H9 (cell line): ENCODE results near the gene LRRC73. TPM values are rescaled to one million over a fixed set of nuclear protein-coding genes. Genes with fewer than 3 reads are reported as not detected.

Experiments used
- DNase-seq: peaks from one replicate; pipeline ENCODE4 v3.0.0-alpha.2; 2017
- H2AFZ ChIP-seq: one replicate; pipeline ENCODE4 v1.6.1; 2013; ENCODE audit warnings: mild to moderate bottlenecking, low read length, control low read depth, moderate library complexity
- H2AK5ac ChIP-seq: 2 replicates; pipeline ENCODE4 v1.6.1; 2013; ENCODE audit warnings: low read length, control low read depth, mixed read lengths; ENCODE audit not compliant: insufficient read length
- H2BK120ac ChIP-seq: one replicate; pipeline ENCODE4 v1.6.1; 2013; ENCODE audit warnings: low read depth, mild to moderate bottlenecking, low read length, control low read depth, inconsistent platforms; ENCODE audit not compliant: poor library complexity, severe bottlenecking
- H2BK12ac ChIP-seq: 2 replicates; pipeline ENCODE4 v1.6.1; 2013; ENCODE audit warnings: low read length, control low read depth, mixed read lengths, low read depth; ENCODE audit not compliant: insufficient read length
- H2BK15ac ChIP-seq: 2 replicates; pipeline ENCODE4 v1.6.1; 2013; ENCODE audit warnings: low read depth, low read length, control low read depth
- H2BK20ac ChIP-seq: one replicate; pipeline ENCODE4 v1.6.1; 2013; ENCODE audit warnings: low read depth, mild to moderate bottlenecking, low read length, control low read depth, inconsistent platforms; ENCODE audit not compliant: poor library complexity, severe bottlenecking
- H2BK5ac ChIP-seq: 2 replicates; pipeline ENCODE4 v1.6.1; 2013; ENCODE audit warnings: low read length, control low read depth, mixed read lengths; ENCODE audit not compliant: insufficient read length
- H3K14ac ChIP-seq: 2 replicates; pipeline ENCODE4 v1.6.1; 2013; ENCODE audit warnings: low read length, control low read depth; ENCODE audit not compliant: insufficient read depth
- H3K18ac ChIP-seq: 2 replicates; pipeline ENCODE4 v1.6.1; 2013; ENCODE audit warnings: low read depth, mild to moderate bottlenecking, mixed read lengths, low read length, control low read depth; ENCODE audit not compliant: insufficient read length
- H3K23ac ChIP-seq: 2 replicates; pipeline ENCODE4 v1.6.1; 2013; ENCODE audit warnings: low read length, control low read depth, mixed read lengths, low read depth; ENCODE audit not compliant: insufficient read length
- H3K23me2 ChIP-seq: 2 replicates; pipeline ENCODE4 v1.6.1; 2013; ENCODE audit warnings: low read depth, mild to moderate bottlenecking, mixed read lengths, low read length, control low read depth; ENCODE audit not compliant: insufficient read length, poor library complexity, severe bottlenecking
- H3K27ac ChIP-seq: 2 replicates; pipeline ENCODE4 v1.5.1; 2013; ENCODE audit warnings: low read length, control low read depth, mixed read lengths, low read depth; ENCODE audit not compliant: insufficient read length
- H3K27me3 ChIP-seq: 2 replicates; pipeline ENCODE4 v1.6.1; 2013; ENCODE audit warnings: low read length, control low read depth, inconsistent platforms; ENCODE audit not compliant: insufficient read depth
- H3K4ac ChIP-seq: 2 replicates; pipeline ENCODE4 v1.6.1; 2013; ENCODE audit warnings: low read depth, mild to moderate bottlenecking, control low read depth, inconsistent platforms, low read length, moderate library complexity
- H3K4me1 ChIP-seq: 2 replicates; pipeline ENCODE4 v1.6.1; 2013; ENCODE audit warnings: low read length, control low read depth, inconsistent platforms; ENCODE audit not compliant: insufficient read depth
- H3K4me2 ChIP-seq: 2 replicates; pipeline ENCODE4 v1.6.1; 2013; ENCODE audit warnings: low read length, control low read depth, mixed read lengths; ENCODE audit not compliant: insufficient read length, insufficient read depth
- H3K56ac ChIP-seq: 2 replicates; pipeline ENCODE4 v1.6.1; 2013; ENCODE audit warnings: low read depth, mild to moderate bottlenecking, mixed read lengths, low read length, control low read depth; ENCODE audit not compliant: insufficient read length
- H3K79me1 ChIP-seq: 2 replicates; pipeline ENCODE4 v1.6.1; 2013; ENCODE audit warnings: low read depth, mild to moderate bottlenecking, moderate library complexity, low read length, control low read depth, inconsistent platforms; ENCODE audit not compliant: insufficient read depth, poor library complexity, severe bottlenecking
- H3K79me2 ChIP-seq: 2 replicates; pipeline ENCODE4 v1.6.1; 2013; ENCODE audit warnings: low read length, control low read depth, inconsistent platforms; ENCODE audit not compliant: insufficient read depth
- H3K9ac ChIP-seq: 2 replicates; pipeline ENCODE4 v1.6.1; 2013; ENCODE audit warnings: low read length, control low read depth, mixed read lengths; ENCODE audit not compliant: insufficient read length; ENCODE audit errors: extremely low read depth
- H3K9me3 ChIP-seq: one replicate; pipeline ENCODE4 v1.6.1; 2013; ENCODE audit warnings: low read depth, low read length, inconsistent platforms; ENCODE audit not compliant: control insufficient read depth
- H3T11ph ChIP-seq: one replicate; pipeline ENCODE4 v1.6.1; 2013; ENCODE audit warnings: mild to moderate bottlenecking, low read length, control low read depth, inconsistent platforms
- H4K20me1 ChIP-seq: one replicate; pipeline ENCODE4 v1.6.1; 2013; ENCODE audit not compliant: control insufficient read depth, insufficient read length, insufficient read depth
- H4K5ac ChIP-seq: 2 replicates; pipeline ENCODE4 v1.6.1; 2013; ENCODE audit warnings: low read depth, mild to moderate bottlenecking, mixed read lengths, low read length, control low read depth; ENCODE audit not compliant: insufficient read length
- H4K8ac ChIP-seq: replicated peaks from 2 replicates; pipeline ENCODE4 v1.6.1; 2013; ENCODE audit warnings: low read length, control low read depth, mixed read lengths, low read depth; ENCODE audit not compliant: insufficient read length
- H4K91ac ChIP-seq: 2 replicates; pipeline ENCODE4 v1.6.1; 2013; ENCODE audit warnings: low read depth, mild to moderate bottlenecking, moderate library complexity, mixed read lengths, low read length, control low read depth; ENCODE audit not compliant: insufficient read length
- H3K27ac Mint-ChIP-seq, 3 experiments: 2 replicates in 2 of 3; 3 replicates in 1 of 3; pipeline ENCODE4 v1.8.0; 2020 to 2021; ENCODE audit warnings: mixed read lengths in 3 of 3, mild to moderate bottlenecking in 1 of 3, moderate library complexity in 1 of 3
- H3K27me3 Mint-ChIP-seq: 2 replicates; pipeline ENCODE4 v1.8.0; 2021; ENCODE audit warnings: low read depth, mild to moderate bottlenecking, moderate library complexity, mixed read lengths
- H3K36me3 Mint-ChIP-seq, 3 experiments: 2 replicates in 2 of 3; 3 replicates in 1 of 3; pipeline ENCODE4 v1.8.0; 2020 to 2021; ENCODE audit warnings: low read depth in 3 of 3, mixed read lengths in 3 of 3; ENCODE audit not compliant: insufficient read depth in 1 of 3
- H3K4me1 Mint-ChIP-seq, 2 experiments: 2 replicates each; pipeline ENCODE4 v1.8.0; 2020; ENCODE audit warnings: mixed read lengths in 2 of 2
- H3K4me3 Mint-ChIP-seq, 2 experiments: 2 replicates in 1 of 2; 3 replicates in 1 of 2; pipeline ENCODE4 v1.8.0; 2020 to 2021; ENCODE audit warnings: mild to moderate bottlenecking in 2 of 2, mixed read lengths in 2 of 2, moderate library complexity in 1 of 2
- H3K9me3 Mint-ChIP-seq, 2 experiments: 2 replicates in 1 of 2; 3 replicates in 1 of 2; pipeline ENCODE4 v1.8.0; 2020; ENCODE audit warnings: mild to moderate bottlenecking in 2 of 2, mixed read lengths in 2 of 2, moderate library complexity in 1 of 2
- CTCF ChIP-seq: fragments of 200-600 bp; sonication (generic); conservative IDR thresholded peaks from 3 replicates; pipeline ENCODE4 v1.8.0; 2021; ENCODE audit warnings: antibody characterized with exemption, mild to moderate bottlenecking
- WGBS: extraction: QIAGEN DNeasy Blood & Tissue Kit; methylation state at CpG from one replicate; pipeline ENCODE4 v1.1.7; 2013; ENCODE audit warnings: missing lambda C conversion rate, low lambda C conversion rate, mixed read lengths; ENCODE audit not compliant: insufficient read length; ENCODE audit errors: extremely low coverage; 5-methylcytosine and 5-hydroxymethylcytosine counted together
- total RNA-seq: library from RNA; stranded (reverse); gene quantifications from 2 replicates; pipeline ENCODE4 v1.2.1, GENCODE V29; 2021

Gene LRRC73
- total RNA-seq, 1 experiment from 2014 or later = 0.55 TPM

- H4K5ac ChIP-seq = no peak overlapping the region
- no peaks in the 10 kb centered on the region for H3K27me3 ChIP-seq
- Mint-ChIP-seq H3K27ac (0 out of 7 replicates have a peak overlapping the region, but pooled peaks of 1 of the 3 experiments have one; percentile 78), H3K9me3 (no peaks in the 10 kb centered on the region), H3K4me1 (peaks cover 23 to 30% of the 10 kb centered on the region in 2 experiments), H3K27me3 (peaks cover 2% of the 10 kb centered on the region), H3K4me3 (no peak overlapping the region), H3K36me3 (peaks cover 0 to 3% (median 0%) of the 10 kb centered on the region in 3 experiments; a peak in 1 of 7 replicates)
- H2AK5ac ChIP-seq = no peak overlapping the region
- no peak for DNase-seq
- no peak overlapping the region for H3K18ac ChIP-seq
- H3K23ac ChIP-seq = no peak overlapping the region
- no peak overlapping the region for H3K9ac ChIP-seq
- peaks cover 10% of the 10 kb centered on the region for H3K23me2 ChIP-seq
- no peak overlapping the region for H2BK12ac ChIP-seq
- H4K91ac ChIP-seq = no peak overlapping the region
- H4K20me1 ChIP-seq = no peaks in the 10 kb centered on the region
- no peak overlapping the region for H2AFZ ChIP-seq
- TF ChIP-seq CTCF = no peak
- H3T11ph ChIP-seq = no peak overlapping the region
- H3K79me2 ChIP-seq = peaks cover 13% of the 10 kb centered on the region
- H2BK5ac ChIP-seq = no peak overlapping the region
- H2BK120ac ChIP-seq = no peak overlapping the region
- H3K4me1 ChIP-seq = 0 out of 2 replicates have a peak, but pooled peaks cover 7% of the 10 kb centered on the region
- H3K14ac ChIP-seq = no peak overlapping the region
- peaks cover 7% of the 10 kb centered on the region for H3K79me1 ChIP-seq
- no peak overlapping the region for H3K4me2 ChIP-seq
- H2BK20ac ChIP-seq = no peak overlapping the region
- no peak overlapping the region for H3K56ac ChIP-seq
- no peak overlapping the region for H3K27ac ChIP-seq
- H4K8ac ChIP-seq = no peak overlapping the region
- no peak overlapping the region for H3K4ac ChIP-seq
- H3K9me3 ChIP-seq = no peaks in the 10 kb centered on the region
- WGBS = no CpG with 5 or more reads among the region's 6 CpGs
- H2BK15ac ChIP-seq = no peak overlapping the region
These were observed 34.6 kb downstream of the LRRC73 start for GRCh38 chr6:43475516-43475915.
